Measurements from ENCODE around the gene ARHGAP26.

DNA sequence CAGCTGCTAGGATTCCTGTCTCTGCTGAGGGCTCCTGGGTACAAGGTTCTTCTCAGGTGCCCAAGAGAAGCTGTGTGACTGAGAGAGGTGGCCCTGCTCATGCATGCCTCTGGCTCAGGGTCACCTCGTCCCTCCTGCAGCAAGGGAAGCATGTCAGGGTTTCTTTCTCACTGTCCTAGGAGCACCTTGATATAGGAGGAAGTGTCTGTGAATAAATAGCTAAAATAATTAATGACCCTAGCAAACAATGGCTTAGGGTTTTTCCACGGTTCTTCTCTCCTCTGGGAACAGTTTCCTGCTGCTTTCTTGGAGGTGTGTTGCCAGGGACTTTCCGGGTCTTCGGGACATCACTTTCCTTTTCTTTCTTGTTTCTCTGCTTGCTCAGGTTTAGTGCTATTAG, 87.2 kb downstream of the ARHGAP26 start:
- TF ChIP-seq EZH2 (IDR thresholded peaks at IDR 0.05; ENCODE audit: low read length, missing control alignments): no peak
- TF ChIP-seq, protein P1, sequence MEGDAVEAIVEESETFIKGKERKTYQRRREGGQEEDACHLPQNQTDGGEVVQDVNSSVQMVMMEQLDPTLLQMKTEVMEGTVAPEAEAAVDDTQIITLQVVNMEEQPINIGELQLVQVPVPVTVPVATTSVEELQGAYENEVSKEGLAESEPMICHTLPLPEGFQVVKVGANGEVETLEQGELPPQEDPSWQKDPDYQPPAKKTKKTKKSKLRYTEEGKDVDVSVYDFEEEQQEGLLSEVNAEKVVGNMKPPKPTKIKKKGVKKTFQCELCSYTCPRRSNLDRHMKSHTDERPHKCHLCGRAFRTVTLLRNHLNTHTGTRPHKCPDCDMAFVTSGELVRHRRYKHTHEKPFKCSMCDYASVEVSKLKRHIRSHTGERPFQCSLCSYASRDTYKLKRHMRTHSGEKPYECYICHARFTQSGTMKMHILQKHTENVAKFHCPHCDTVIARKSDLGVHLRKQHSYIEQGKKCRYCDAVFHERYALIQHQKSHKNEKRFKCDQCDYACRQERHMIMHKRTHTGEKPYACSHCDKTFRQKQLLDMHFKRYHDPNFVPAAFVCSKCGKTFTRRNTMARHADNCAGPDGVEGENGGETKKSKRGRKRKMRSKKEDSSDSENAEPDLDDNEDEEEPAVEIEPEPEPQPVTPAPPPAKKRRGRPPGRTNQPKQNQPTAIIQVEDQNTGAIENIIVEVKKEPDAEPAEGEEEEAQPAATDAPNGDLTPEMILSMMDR (conservative IDR thresholded peaks at IDR 0.05 in 1 of 2, IDR thresholded peaks at IDR 0.05 in 1 of 2; ENCODE audit: low read depth in 1 of 2, low read length in 2 of 2): no peak
